HG03108 (cell line): Measurements from ENCODE around the gene SRPK1.

Experiments
- ATAC-seq: cut with Tn5 transposase; IDR thresholded peaks from one replicate; pipeline ENCODE4 v1.9.1; 2021; ENCODE audit warnings: moderate library complexity; ENCODE audit not compliant: unreplicated experiment

Gene SRPK1

DNA sequence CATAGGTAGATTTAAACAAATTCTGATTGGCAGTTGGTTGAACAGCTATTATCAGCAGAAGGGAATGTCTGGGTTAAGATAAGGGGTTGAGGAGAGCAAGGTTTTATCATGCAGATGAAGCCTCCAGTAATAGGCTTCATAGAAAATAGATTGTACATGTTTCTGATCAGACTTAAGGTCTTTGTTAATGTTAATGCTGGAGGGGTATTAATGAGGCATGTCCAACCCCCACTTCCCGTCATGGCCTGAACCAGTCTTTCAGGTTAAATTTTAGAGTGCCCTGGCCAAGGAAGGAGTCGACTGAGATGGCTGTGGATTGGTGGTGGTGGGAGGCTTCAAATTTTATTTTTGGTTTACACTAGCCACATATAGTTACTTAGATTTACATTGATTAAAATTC is 136.7 kb downstream of the SRPK1 start:
- no peak for ATAC-seq
